Peyer's patch (tissue), 4 donors: ENCODE data around the gene C1QL2. TPM values are rescaled to one million over a fixed set of nuclear protein-coding genes. Genes with fewer than 3 reads are reported as not detected.

Experiments used
- DNase-seq, 3 donors: peaks; one replicate each; pipeline ENCODE4 v3.0.0-alpha.2; 2017 to 2019
- H3K27ac ChIP-seq, 4 donors: fragments of 200-600 bp; sonication (generic); one replicate each; pipeline ENCODE4 v1.5.1; 2016 to 2019
- H3K27me3 ChIP-seq, 2 donors: fragments of 200-600 bp; sonication (generic); one replicate each; pipeline ENCODE4 v1.5.1; 2019
- H3K36me3 ChIP-seq, 3 donors: fragments of 200-600 bp; sonication (generic); one replicate each; pipeline ENCODE4 v1.5.1; 2016 to 2019
- H3K4me1 ChIP-seq, 4 donors: fragments of 200-600 bp; sonication (generic); one replicate each; pipeline ENCODE4 v1.5.1; 2016 to 2019
- H3K4me3 ChIP-seq, 4 donors: fragments of 200-600 bp; sonication (generic); 1 replicate in 3 of 4; 2 replicates in 1 of 4; pipeline ENCODE4 v1.5.1; 2016 to 2019; ENCODE audit warnings: mild to moderate bottlenecking in 1 of 4
- H3K9me3 ChIP-seq, 4 donors: fragments of 200-600 bp; sonication (generic); one replicate each; pipeline ENCODE4 v1.5.1; 2016 to 2019; ENCODE audit warnings: mild to moderate bottlenecking in 1 of 4
- CTCF ChIP-seq, 6 experiments: fragments of 450-650 bp in 4 of 6; fragments of 200-600 bp in 2 of 6; sonication (generic) in 1 of 6; IDR thresholded peaks; one replicate each; pipeline ENCODE4 v1.5.1; 2017 to 2019; ENCODE audit warnings: antibody characterized with exemption in 6 of 6, mild to moderate bottlenecking in 3 of 6, moderate library complexity in 1 of 6
- POLR2A ChIP-seq, 2 donors: fragments of 450-650 bp; IDR thresholded peaks; one replicate each; pipeline ENCODE4 v1.5.1; 2017; ENCODE audit warnings: antibody characterized with exemption in 2 of 2, mild to moderate bottlenecking in 2 of 2, moderate library complexity in 2 of 2
- total RNA-seq, 4 donors: library from RNA; depleted of rRNA; stranded (reverse); fragments of >200 nt; gene quantifications; one replicate each; pipeline ENCODE4 v1.1.0, GENCODE V29; 2016

Gene C1QL2
- total RNA-seq, 4 donors from 2014 or later, result not detected

DNA sequence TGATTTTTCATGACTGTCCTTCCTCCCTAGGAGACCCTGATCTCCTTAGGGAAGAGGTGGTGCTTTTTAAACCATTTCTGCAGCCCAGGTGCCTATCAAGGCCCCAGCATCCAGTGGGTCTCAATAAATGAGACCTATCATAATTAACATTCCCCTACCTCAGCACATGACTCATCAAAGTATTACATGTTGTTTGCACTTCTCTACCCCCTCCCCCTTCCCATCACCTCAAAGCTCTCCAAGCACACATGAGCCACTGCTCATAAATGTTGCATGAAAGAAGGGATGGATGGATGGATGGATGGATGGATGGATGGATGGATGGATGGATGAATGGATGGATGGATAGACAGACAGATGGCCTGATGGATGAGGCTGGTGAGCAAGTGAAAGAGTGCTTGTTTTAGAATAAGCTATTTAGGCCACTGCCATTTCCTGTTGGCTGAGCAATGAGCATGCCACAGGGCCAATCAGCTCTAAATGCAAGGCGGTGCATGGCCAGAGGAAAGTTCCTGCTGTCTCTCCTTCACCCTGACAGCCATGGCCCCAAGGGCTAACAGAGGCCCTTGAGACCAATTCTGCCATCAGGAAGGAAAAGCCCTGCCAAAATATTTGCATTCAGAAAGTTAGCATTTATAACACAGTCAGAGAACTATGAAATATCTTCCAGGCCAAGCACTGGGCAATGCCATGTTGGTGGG, 44.2 kb upstream of the C1QL2 start:
- Histone ChIP-seq H3K27ac (no peak overlapping the region), H3K9me3 (no peaks in the 10 kb centered on the region), H3K4me3 (no peak overlapping the region), H3K27me3 (no peaks in the 10 kb centered on the region), H3K36me3 (no peaks in the 10 kb centered on the region), H3K4me1 (no peaks in the 10 kb centered on the region)
- TF ChIP-seq CTCF (IDR thresholded peaks at IDR 0.05) (no peak), POLR2A (IDR thresholded peaks at IDR 0.05) (no peak)
- DNase-seq, result no peak

DNA sequence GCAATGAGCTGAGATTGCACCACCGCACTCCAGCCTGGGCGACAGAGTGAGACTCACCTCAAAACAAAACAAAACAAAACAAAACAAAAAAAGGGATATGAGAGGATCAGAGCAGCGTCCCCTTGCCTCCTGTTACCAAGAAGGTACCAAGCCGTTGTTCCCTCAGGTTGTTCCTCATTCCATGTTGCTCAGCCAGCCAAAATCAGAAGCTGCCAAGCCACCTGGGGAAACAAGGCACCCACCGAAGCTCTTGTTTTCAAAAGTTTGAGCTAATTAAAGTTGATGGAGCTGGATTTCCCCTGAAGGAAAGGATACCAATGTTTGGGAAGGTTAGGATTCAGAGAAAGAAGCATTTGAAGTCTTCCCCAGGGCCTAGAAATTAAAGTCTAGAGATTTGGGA, 43.3 kb upstream of the C1QL2 start:
- Histone ChIP-seq H3K36me3 (no peaks in the 10 kb centered on the region), H3K9me3 (no peaks in the 10 kb centered on the region), H3K4me1 (no peaks in the 10 kb centered on the region), H3K27me3 (no peaks in the 10 kb centered on the region), H3K27ac (no peak overlapping the region), H3K4me3 (no peak overlapping the region)
- no peak for DNase-seq
- TF ChIP-seq CTCF (IDR thresholded peaks at IDR 0.05) (no peak), POLR2A (IDR thresholded peaks at IDR 0.05) (no peak)

DNA sequence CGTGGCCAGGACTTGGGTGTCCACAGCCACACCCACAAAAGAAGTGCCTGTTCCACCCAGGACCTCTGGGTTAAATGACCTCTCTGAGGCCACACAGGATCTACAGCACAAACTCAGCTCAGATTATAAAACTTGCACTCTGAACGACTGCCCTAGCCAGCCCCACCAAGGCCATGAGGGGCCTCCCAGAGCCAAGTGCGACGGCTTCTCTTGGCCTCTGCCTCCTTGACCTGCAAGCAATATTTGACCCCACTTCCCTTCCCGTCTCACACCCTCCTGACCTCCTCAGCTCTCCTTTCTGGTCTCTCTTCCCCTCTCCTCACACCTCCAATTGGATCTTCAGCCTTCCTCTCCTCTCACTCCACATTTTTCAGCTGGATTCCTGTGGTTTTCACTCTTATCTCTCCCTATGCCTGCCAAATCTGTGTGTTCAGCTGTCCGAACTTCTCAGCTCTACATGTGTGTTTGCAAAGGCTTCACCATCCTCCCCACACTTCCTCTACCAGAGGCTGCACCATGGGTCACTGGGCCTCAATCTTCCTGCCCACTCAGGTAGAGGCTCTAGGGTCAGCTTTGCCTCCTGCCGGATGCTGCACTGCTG, 39.8 kb upstream of the C1QL2 start:
- no peaks in the 10 kb centered on the region for H3K36me3 ChIP-seq
- no peak overlapping the region for H3K4me3 ChIP-seq
- no peaks in the 10 kb centered on the region for H3K4me1 ChIP-seq
- no peaks in the 10 kb centered on the region for H3K27me3 ChIP-seq
- no peak overlapping the region for H3K27ac ChIP-seq
- DNase-seq, result no peak
- TF ChIP-seq POLR2A (IDR thresholded peaks at IDR 0.05) (no peak), CTCF (IDR thresholded peaks at IDR 0.05) (no peak)
- H3K9me3 ChIP-seq, result no peaks in the 10 kb centered on the region

DNA sequence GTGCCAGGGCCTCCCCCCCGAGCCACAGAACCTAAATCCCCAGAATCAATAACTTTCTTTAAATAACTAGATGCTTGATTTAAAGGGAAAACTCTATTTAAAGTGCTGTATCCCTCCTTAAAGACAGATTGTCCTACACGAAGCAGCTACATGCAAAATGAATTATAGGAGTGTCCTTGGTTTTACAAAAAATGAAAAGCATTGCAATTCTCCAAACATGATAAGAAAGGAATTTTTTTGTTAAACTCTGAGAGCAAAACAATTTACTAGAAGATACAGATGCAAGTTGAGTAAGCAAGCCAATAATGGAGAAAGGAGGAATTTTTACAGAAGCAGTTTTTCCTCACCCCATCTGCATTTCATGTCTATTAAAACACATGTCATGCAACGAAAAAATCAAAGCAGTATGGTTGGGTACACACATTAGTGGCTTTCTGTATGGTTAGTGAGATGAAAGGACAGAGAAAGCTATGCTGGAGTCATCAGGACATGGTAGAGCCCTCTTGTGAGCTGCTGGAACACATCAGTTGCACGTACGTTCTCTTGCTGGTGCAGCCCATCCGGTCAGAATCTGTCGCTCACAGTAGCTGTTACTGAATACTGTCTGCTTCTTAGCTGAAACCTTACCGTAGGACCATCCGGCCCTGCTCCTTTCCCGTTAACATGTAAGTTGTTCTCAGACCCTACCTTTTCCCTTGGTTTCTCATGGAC, 39.1 kb upstream of the C1QL2 start:
- H3K27me3 ChIP-seq, result no peaks in the 10 kb centered on the region
- no peaks in the 10 kb centered on the region for H3K9me3 ChIP-seq
- no peak overlapping the region for H3K27ac ChIP-seq
- H3K36me3 ChIP-seq, result no peaks in the 10 kb centered on the region
- H3K4me3 ChIP-seq, result no peak overlapping the region
- H3K4me1 ChIP-seq, result no peaks in the 10 kb centered on the region
- TF ChIP-seq CTCF (IDR thresholded peaks at IDR 0.05) (no peak), POLR2A (IDR thresholded peaks at IDR 0.05) (no peak)
- no peak for DNase-seq

DNA sequence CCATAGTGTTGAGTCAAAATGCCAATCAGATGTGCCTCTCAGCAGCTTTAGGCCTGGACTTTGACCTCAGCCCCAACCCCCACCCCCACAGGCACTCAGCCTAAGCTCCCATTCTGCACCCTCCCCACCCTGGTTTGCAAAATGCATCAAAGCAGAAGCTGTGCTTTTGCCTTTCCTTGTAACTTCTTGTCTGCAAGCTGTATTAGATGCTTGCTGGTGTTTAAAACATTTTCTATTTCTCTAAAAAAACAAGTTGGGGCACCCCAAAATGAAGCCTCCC, 38.5 kb upstream of the C1QL2 start:
- H3K27me3 ChIP-seq, result no peaks in the 10 kb centered on the region
- DNase-seq, result no peak
- H3K4me1 ChIP-seq, result no peaks in the 10 kb centered on the region

More for the DNA sequence above, 38.5 kb upstream of the C1QL2 start:
- H3K36me3 ChIP-seq, result no peaks in the 10 kb centered on the region
- no peak overlapping the region for H3K4me3 ChIP-seq
- H3K9me3 ChIP-seq, result no peaks in the 10 kb centered on the region
- TF ChIP-seq CTCF (IDR thresholded peaks at IDR 0.05) (no peak), POLR2A (IDR thresholded peaks at IDR 0.05) (no peak)
- no peak overlapping the region for H3K27ac ChIP-seq
